Gastrocnemius medialis (tissue), 4 donors: Measurements from ENCODE around the gene TRAK1.

Experiments used
- POLR2A ChIP-seq, 2 donors: fragments of 450-650 bp; IDR thresholded peaks; one replicate each; pipeline ENCODE4 v1.6.1; 2017; ENCODE audit warnings: antibody characterized with exemption in 2 of 2, mild to moderate bottlenecking in 2 of 2, moderate library complexity in 2 of 2
- TF ChIP-seq, protein P1 (sequence below), 5 experiments: fragments of 450-650 bp in 3 of 5; fragments of 200-600 bp in 2 of 5; sonication (generic) in 2 of 5; IDR thresholded peaks in 4 of 5; conservative IDR thresholded peaks in 1 of 5; 1 replicate in 4 of 5; 2 replicates in 1 of 5; pipeline ENCODE4 v1.5.1; 2016 to 2019; ENCODE audit warnings: antibody characterized with exemption in 5 of 5, mild to moderate bottlenecking in 3 of 5, moderate library complexity in 3 of 5

DNA sequence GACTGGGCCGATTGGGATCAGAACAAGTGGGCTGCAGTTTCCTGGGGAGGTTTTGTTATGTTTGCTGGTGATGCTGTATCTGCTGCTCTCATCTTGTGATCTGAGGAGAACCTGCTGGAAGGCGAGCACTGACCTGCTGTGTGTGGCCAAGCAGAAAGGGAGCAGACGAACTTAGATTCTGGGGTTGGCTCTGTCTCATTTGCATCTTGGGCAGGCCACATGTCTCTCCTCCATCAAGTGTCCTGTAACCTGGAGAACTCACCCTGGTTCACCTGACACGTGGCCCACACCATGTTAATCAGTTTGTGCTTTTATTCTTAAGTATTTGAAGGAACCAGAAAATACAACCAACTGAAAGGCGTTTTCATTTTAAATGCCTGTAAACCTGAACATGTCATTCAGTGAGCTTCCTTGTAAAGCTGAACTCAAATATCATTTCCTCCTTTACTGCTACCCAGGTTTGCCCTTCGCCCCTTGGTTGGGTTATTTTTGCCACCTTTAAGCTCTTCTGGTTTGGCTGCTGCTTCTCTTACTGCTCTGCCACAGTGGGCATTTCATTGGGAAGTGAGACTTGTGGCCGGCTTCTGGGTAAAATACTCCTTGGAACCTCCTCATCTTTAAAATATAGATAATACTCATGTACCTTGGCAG, 33.5 kb upstream of the TRAK1 start:
- TF ChIP-seq, protein P1, sequence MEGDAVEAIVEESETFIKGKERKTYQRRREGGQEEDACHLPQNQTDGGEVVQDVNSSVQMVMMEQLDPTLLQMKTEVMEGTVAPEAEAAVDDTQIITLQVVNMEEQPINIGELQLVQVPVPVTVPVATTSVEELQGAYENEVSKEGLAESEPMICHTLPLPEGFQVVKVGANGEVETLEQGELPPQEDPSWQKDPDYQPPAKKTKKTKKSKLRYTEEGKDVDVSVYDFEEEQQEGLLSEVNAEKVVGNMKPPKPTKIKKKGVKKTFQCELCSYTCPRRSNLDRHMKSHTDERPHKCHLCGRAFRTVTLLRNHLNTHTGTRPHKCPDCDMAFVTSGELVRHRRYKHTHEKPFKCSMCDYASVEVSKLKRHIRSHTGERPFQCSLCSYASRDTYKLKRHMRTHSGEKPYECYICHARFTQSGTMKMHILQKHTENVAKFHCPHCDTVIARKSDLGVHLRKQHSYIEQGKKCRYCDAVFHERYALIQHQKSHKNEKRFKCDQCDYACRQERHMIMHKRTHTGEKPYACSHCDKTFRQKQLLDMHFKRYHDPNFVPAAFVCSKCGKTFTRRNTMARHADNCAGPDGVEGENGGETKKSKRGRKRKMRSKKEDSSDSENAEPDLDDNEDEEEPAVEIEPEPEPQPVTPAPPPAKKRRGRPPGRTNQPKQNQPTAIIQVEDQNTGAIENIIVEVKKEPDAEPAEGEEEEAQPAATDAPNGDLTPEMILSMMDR (IDR thresholded peaks at IDR 0.05 in 4 of 5, conservative IDR thresholded peaks at IDR 0.05 in 1 of 5) = no peak
- no peak for TF ChIP-seq POLR2A (IDR thresholded peaks at IDR 0.05)
